MV-4-11 (cell line): Measurements from ENCODE around the gene POLR3H.
"Not testable (repeated sequence)": the region's sequence is repeated elsewhere in the genome, so short reads cannot be mapped to it uniquely, and the experiment has no call there.

ENCODE experiments used
- DNase-seq: peaks from one replicate; lab custom pipeline; 2025; lab: John Stamatoyannopoulos, UW

Gene POLR3H, protein sequence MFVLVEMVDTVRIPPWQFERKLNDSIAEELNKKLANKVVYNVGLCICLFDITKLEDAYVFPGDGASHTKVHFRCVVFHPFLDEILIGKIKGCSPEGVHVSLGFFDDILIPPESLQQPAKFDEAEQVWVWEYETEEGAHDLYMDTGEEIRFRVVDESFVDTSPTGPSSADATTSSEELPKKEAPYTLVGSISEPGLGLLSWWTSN

DNA sequence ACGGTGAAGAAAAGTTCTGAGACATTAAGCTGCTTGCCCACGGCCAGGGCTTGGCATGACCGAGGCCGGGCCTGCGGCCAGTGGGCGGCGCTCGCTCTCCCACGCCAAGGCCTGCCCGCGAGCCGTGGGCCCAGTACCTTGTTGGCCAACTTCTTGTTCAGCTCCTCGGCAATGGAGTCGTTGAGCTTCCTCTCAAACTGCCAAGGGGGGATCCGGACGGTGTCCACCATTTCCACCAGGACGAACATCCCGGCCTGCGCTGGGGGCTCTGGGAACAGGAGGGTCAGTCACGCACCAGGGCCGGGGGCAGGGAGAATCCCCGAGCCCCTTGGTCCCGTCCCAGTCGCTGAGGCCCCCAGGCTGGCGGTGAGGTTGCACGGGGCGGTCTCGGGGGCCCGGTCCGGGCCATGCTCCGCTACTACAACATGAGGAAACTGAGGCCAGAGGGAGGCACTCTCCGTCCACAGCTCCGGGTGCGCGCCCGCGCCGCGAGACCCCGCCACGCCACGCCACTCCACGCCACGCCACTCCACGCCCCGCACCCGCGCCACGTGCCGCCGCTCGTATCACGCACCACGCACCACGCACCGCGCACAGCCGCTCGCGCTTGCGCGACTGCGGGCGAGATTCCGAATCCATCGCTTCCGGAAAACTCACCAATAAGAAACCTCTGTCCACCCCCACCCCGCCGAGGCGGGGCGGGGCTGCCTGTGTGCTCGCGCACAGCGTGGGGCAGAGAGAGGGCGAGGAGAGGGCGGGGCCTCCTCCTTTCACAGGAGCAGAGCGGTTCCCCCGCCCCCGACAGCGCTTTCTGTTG is at the start of gene POLR3H:
POLR3H (minus strand) TSS at position 617 of the 817 bp plus-strand sequence; CDS start at position 248, 369 bp downstream.
- peak; percentile 98 for DNase-seq

DNA sequence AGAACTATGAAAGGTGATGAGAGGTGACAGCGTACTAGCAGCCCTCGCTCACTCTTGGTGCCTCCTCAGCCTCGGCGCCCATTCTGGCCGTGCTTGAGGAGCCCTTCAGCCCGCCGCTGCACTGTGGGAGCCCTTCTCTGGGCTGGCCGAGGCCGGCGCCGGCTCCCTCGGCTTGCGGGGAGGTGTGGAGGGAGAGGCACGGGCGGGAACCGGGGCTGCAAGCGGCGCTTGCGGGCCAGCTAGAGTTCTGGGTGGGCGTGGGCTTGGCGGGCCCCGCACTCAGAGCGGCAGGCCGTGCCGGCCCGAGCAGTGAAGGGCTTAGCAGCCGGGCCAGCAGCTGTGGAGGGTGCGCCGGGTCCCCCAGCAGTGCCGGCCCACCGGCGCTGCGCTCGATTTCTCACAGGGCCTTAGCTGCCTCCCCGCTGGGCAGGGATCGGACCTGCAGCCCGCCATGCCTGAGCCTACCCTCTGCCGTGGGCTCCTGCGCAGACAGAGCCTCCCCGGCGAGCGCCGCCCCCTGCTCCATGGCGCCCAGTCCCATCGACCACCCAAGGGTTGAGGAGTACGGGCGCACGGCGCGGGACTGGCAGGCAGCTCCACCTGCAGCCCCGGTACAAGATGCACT is 49.2 kb upstream of the POLR3H start:
- not testable (repeated sequence) for DNase-seq

DNA sequence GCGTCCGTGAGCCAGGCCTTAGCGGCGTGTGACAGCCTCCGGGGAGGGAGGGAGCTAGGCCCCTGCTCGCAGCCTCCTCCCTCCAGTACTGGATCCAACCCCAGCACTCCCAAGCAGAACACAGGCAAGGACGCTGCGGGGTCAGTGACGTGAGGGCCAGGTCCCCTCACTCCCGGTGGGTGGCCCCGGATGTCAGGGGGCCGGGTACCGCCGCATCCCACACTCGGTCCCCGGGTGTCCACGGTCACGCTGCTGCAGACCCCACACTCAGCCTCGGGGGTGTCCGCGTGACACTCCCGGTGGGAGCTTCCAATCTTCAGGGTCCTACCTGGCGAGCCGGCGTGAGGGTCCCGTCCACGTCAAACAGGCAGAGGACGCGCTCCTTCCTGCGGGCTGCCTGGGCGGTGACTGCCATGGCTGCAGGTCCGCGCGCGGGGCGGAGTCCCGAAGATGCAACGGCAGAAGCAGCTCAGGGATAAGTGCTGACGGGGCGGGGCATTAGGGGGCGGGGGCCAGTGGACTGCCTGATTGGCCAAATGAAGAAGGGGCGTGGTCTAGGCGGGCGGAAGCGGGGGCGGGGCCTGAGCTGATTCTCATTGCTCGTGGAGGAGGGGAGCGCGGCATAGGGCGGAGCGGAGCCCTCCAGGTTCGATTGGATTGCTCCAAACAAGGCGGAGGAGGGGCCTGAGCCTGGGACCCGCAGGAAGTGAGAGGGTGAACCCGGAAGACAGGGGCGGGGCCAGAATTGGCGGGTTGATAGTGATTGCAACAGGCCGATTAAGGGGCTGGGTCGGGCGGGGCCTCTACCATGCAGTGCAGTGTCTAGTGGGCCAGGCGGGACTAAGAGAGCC is 45.3 kb upstream of the POLR3H start, which contains the start of gene PMM1:
PMM1 (minus strand) TSS at position 450 of the 851 bp plus-strand sequence; CDS start at position 415, 35 bp downstream.
- DNase-seq, result peak; percentile 99

DNA sequence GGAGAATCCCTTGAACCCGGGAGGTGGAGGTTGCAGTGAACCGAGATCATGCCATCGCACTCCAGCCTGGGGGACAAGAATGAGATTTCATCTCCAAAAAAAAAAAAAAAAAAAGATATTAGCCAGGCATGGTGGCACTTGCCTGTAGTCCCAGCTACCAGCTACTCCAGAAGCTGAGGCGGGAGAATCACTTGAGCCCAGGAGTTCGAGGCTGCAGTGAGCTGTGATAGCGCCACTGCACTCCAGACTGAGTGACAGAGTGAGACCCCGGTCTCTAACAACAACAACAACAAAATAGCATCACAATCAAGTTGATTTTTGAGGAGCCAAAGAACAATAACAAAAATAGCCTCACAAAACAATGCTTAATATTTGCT is 43.1 kb upstream of the POLR3H start:
- no peak for DNase-seq

DNA sequence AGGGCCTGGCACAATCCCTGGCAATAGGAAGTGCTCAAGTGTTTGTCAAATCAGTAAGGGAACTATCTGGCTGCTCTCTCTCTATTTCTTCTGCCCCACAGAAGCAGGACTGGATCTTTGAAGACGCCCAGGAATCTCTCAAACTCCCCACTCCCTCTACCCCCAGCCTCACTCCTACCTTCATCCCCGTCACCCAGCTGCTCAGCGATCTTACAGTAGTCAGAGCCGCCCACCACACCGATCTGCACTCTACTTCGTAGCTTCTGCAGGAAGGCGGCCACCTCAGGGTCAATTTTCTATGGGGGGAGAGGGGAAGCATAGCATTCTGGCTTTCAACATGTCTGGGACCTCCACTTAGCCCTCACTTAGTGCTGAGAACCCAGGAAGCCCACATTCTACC is 41.6 kb upstream of the POLR3H start:
- no peak for DNase-seq

DNA sequence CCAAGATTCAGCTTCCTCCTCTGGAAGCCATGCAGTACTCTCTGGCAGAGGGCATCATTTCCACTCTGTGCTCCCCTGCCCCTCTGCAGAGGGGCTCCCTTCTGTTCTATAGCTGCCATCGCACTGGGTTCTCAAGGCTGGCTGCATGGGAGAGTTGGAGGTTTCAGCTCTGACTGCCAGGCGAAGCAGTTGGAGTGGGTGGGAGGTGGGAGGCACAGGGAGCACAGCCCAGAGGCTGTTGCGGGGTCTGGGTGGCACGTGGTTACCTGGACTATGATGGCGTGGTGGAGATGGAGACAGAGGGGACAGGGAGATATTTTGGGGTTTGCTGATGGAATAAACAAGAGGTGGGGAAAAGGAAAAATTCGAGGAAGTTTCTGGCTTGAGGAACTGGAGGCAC is 40.6 kb upstream of the POLR3H start:
- no peak for DNase-seq

DNA sequence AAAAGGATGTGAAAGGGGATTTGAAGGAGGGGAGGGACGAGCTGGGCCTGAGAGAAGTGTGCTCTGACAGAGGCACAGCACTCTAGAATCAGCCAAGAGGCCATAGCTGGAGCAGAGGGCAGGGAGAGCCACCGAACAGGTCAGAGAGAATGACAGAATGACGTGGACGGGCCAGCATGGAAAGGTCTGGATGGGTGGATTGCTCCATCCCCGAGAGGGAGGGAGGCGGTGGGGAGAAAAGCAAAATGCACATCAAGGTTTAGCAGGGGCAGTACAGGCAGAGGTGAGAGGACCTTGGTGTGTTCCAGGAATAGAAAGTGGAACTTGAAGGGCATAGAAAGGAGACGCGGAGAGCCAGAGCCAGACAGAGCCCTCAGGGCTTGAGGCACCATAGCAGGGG is 38.4 kb upstream of the POLR3H start:
- peak; percentile 73 for DNase-seq

DNA sequence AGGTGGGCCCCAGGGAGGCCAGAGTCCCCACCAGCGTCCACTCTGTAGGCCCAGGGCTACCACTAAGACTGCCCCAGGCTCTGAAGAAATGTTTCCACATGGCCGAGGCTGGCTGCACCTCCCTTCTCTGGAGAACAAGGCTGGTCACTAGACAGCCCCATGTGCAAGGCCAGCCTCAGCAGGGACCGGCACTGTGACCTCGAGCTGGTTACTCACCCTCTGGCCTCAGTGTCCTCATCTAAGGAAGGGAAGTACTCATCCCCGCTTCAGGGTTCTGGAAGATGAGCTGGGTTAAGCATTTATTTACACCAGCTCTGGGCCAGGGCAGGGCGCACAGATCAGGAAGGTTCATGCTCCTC is 35.7 kb upstream of the POLR3H start:
- DNase-seq, result no peak

DNA sequence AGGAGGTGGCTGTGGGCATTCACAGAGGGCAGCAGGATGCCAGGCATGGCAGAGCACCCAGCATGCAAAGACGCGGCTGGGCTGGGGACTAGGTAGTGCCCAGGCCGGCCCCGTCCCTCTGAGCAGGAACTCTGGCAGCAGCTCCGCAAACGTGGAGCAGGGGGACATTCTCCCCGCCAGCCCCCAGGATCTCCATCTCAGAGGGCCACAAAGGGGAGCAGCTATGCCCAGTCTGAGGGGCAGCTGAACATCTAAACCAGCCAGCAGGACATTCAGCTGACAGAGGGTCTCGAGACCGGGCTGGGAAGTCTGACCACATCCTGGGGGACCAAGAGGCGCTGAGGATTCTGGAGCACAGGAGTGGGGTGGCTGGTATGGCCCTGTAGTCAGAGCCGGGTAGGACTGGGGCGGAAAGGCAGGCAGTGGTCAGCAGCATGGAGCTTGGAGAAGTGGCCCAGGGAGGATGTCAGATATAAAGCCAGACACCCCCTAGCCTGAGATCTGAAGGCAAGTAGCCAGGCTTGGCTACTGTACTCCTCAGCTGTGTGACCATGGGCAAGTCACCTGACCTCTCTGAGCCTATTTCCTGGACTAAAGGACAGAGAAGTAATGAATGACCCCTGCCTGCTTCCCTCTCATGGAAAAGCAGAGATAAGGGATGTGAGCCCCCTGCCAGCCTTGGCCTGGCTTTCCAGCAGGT is 35.2 kb upstream of the POLR3H start:
- DNase-seq, result no peak

DNA sequence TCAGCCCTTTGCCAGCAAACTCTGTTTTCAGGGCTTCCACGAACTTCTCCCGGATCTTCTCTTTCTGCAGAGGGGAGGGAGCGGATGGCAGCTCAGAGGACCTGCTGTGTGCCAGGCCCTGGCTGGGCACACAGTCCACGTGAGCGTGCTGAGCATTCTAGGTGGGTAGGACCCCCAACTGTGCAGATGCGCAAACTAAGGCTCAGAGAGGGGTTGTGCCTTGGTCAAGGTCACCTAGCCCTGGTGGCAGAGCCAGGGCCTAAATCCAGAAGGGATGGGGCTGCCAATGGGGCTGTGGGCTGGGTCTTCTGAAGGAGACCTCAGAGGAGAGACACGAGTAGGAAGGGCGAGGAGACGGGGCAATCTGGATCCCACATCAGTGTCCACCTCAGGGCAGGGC is 34.5 kb upstream of the POLR3H start:
- no peak for DNase-seq

DNA sequence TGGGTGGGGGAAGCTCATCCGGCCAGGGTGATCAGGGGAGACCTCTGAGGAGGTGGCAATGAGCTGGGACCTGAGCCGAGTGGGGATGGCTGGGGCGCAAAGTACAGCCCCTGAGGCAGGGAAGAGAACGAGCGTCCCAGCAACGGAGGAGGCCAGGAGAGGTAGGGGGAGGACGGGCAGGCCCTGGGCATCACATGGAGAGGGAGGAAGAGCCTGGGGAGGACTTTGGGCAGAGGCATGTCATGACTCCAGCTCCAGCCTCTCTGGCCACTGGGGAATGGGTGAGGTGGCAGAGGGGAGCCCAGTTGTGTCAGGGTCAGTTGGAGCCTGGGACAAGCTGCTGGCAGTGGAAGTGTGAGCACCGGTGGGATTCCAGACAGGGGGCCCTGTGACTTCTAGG is 33.8 kb upstream of the POLR3H start:
- DNase-seq, result no peak

DNA sequence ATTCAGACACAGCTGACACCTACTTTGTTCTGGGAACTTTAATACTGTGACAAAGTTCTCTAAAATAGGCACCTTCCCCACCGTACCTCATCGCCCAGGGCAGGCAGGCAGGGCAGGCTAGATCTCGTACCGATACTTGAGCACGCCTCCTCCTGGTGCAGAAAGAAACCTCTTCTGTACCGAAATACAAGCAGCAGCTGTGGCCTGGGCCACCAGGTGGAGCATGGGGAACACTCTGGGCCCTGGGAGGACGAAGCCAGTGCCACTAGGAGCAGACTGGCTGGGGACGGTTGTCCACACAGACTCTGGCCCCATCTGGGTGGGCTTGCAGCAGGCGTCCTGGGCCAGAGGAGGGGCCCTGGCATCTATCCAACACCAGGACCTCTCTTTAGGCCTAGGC is 32.6 kb upstream of the POLR3H start:
- peak; percentile 41 for DNase-seq

DNA sequence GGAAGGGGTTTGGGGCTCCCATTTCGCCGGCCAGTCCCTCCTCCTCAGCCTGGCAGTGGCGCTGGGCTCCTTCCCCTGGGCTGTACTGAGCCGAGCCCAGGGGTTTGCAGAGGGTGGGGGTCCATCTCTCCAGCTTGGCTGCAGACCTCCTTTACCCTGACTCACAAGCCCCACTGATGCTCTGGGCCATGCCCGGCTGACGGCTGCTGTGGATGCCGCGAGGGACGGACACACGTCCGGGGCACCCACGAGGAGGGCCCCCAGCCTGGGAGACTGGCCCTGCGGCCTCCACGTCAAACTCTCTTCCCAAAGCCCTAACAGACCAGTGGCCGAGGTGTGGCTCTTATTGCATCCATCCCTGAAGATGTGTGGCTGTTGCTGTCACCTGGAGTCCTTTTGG is 31.3 kb upstream of the POLR3H start:
- no peak for DNase-seq

DNA sequence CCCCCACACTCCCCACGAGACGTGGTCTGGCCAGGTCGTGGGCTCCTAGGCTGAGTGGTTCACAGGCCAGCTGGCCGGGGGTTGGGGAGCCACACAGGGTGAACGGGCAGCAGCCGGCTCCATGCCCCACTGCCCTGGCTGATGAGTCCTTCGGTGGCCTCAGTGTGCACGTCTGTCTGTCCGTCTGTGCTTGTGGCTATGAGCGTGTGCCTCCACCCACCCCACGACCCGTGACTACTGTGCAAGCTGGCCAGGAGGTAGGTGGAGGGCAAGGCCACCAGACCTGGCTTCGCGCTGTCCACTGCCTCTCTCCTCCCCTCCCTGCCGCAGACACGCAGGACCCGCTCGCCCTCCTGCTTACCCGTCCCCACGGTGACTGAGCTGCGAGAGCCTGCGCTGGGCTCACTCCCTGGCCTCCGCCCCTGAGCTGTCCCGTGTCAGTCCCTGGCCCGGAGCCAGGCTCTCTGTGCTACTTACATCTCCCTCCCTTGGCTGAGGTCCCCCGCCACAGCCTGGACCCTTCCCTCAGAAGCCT is 30.6 kb upstream of the POLR3H start:
- DNase-seq, result no peak

DNA sequence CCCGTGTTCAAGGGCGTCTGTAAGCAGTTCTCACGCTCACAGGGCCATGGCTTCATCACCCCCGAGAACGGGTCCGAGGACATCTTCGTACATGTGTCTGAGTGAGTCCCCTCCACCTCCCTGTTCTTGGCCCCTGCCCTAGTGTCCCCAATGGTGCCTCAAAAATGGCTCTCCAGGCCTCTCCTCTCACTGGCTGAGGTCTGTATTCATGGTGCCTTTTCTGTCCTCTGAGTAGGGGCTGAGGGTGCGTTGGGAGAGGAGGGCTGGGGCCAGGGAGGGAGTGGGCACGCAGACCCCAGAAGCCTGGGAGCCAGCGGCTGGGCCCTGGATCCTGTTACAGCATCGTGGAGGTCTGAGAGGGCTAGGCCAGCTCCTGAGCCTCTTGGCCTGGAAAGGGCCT is 29.4 kb upstream of the POLR3H start:
- no peak for DNase-seq

DNA sequence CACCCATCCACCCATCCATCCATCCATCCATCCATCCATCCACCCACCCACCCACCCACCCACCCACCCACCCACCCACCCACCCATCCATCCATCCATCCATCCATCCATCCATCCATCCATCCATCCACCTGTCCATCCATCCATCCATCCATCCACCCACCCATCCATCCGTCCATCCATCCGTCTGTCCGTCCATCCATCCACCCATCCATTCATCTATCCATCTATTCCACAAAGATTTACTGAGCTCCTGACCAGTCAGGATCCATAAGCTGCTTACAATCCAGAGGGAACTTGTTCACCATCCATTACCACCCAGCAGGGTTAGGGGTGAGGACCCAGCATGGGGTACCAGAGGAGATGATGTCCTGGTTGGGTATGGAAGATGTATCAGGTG is 28.0 kb upstream of the POLR3H start:
- DNase-seq, result not testable (repeated sequence)

DNA sequence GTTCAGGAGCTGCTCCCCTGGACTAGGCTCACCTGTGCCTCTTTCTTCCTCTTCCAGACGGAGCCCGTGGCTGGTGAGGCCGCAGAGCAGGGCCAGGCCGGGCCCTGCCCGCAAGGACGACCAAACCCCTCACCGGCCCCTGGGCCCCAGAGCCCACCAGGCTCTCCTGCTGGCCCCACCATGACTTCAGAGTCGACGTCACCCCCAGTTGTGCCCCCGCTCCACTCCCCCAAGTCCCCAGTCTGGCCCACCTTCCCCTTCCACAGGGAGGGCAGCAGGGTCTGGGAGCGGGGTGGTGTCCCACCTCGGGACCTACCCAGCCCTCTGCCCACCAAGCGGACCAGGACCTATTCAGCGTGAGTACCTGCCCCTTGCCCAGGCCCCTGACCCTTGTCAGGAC is 27.5 kb upstream of the POLR3H start:
- no peak for DNase-seq

DNA sequence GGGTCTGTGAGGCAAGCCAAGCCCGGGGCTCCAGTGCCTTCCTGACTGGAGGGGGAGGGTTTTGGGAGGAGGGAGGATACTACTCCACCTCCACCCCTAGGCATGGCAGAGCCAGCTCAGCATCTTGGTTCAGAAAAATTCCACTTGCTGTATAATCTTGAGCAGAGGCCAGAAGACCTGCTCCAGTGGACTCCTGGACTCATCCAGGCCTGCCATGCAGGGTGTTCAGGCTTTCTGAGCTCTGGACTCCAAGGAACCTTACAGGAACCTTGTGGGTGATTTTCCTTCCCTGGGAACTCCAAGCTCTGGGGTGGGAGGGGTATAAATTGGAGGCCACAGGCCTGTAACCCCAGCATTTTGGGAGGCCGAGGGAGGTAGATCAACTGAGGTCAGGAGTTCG is 26.0 kb upstream of the POLR3H start:
- no peak for DNase-seq

DNA sequence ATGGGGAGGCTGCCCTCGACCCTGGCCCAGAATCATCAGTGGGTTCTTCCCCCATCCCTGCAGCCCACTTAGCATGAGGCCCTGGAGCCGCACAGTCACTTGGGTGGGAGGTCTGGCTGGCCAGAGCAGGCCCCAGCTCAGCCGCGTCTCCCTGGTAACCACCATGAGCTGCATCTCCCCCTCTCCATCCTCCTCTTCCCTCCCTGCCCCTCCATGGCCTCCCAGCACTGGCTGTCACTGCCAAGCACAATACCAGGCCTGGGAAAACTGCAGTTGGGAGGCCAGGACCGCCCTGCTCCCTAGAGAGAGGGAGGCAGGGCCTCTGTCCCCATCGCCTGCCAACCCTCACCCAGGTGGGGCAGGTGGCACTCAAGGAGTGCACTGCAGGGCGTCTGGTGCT is 24.5 kb upstream of the POLR3H start:
- no peak for DNase-seq

DNA sequence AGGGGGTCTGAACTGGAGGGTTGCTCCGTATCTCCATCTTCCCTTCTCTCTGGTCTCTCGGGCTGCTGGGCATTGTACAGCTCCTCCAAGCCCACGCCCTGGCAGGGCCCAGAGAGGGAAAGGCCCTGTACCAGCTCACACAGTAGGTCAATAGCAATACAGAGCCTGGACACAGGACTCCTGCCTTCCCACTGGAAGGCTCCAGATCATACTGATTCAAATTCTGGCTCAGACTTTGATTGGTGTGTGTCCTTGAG is 23.2 kb upstream of the POLR3H start:
- DNase-seq, result no peak

DNA sequence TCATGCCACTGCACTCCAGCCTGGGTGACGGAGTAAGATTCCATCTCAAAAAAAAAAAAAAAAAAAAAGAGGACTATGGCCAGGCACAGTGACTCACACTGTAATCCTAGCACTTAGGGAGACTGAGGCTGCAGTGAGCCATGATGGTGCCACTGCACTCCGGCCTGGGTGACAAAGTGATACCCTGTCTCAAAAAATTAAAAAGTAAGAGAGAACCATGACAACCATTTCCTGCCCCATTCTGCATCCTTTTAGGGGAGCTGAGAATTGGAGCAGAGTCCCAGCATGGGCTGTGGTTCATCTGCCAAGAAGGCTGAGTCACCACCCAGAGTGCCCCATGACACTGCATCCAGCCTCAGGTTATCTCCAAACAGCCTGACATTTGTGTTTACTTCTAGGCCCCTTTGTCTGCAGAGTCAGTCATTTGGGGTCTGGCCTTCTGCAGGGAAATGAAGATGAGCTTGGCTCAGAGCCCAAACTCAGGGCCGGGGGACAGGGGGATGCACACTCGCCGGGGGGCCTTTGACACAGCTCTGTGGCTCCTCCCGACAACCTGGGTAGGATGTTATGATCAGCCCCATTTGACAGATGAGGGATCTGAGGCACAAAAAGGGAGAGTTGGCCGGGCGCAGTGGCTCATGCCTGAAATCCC is 21.3 kb upstream of the POLR3H start:
- DNase-seq, result peak; percentile 41
